HG02943 (cell line): ENCODE results near the gene SRSF2.
"Not testable (repeated sequence)": the region's sequence is repeated elsewhere in the genome, so short reads cannot be mapped to it uniquely, and the experiment has no call there.

Experiments used
- ATAC-seq: cut with Tn5 transposase; IDR thresholded peaks from one replicate; pipeline ENCODE4 v1.9.1; 2021; ENCODE audit warnings: mild to moderate bottlenecking, low read depth, moderate library complexity; ENCODE audit not compliant: unreplicated experiment

The SRSF2 gene

GRCh38 chr17:76739568-76740115 is 2.5 kb upstream of the SRSF2 start:
- ATAC-seq = not testable (repeated sequence)

GRCh38 chr17:76738468-76738850 is 1.3 kb upstream of the SRSF2 start:
- no peak for ATAC-seq

GRCh38 chr17:76737676-76738467 is 741 bp upstream of the SRSF2 start, which contains the start of gene MFSD11:
Gene MFSD11, plus strand, starts transcription at chr17:76738119. Its CDS starts 234 bp downstream, at chr17:76738353.
- peak; percentile 57 for ATAC-seq

GRCh38 chr17:76736349-76737081 is 616 bp downstream of the SRSF2 start:
- ATAC-seq = peak; percentile 1

- no peak for ATAC-seq
Observed at GRCh38 chr17:76735586-76736348, 1.4 kb downstream of the SRSF2 start.

- no peak for ATAC-seq
Observed at GRCh38 chr17:76735006-76735405, 2.1 kb downstream of the SRSF2 start.

- no peak for ATAC-seq
Observed at GRCh38 chr17:76734080-76734840, 2.9 kb downstream of the SRSF2 start.

- no peak for ATAC-seq
Observed at GRCh38 chr17:76733618-76733957, 3.5 kb downstream of the SRSF2 start.

GRCh38 chr17:76732734-76733617 is 4.2 kb downstream of the SRSF2 start:
- ATAC-seq = no peak

- ATAC-seq = not testable (repeated sequence)
Observed at GRCh38 chr17:76731800-76732733, 5.1 kb downstream of the SRSF2 start.

GRCh38 chr17:76727745-76728456 is 9.2 kb downstream of the SRSF2 start:
- ATAC-seq = no peak

- peak; percentile 40 for ATAC-seq
Observed at GRCh38 chr17:76726776-76727718, 10.1 kb downstream of the SRSF2 start, which contains the start of gene METTL23. Gene METTL23, plus strand, starts transcription at chr17:76726839. Its CDS starts 2,872 bp downstream, at chr17:76729711.

- peak; percentile 81 for ATAC-seq
Observed at GRCh38 chr17:76726231-76726775, 10.8 kb downstream of the SRSF2 start, which contains the start of gene JMJD6. Gene JMJD6, minus strand, starts transcription at chr17:76726606. Its CDS starts 131 bp downstream, at chr17:76726475.

- ATAC-seq = peak; percentile 25
Observed at GRCh38 chr17:76725580-76726230, 11.4 kb downstream of the SRSF2 start.

- ATAC-seq = no peak
Observed at GRCh38 chr17:76723812-76724211, 13.3 kb downstream of the SRSF2 start.
